HG03095 (cell line): ENCODE data around the gene FBXW8.

Experiments used
- ATAC-seq: cut with Tn5 transposase; IDR thresholded peaks from one replicate; pipeline ENCODE4 v1.9.1; 2021; ENCODE audit warnings: moderate library complexity; ENCODE audit not compliant: unreplicated experiment

FBXW8 gene

GRCh38 chr12:117071009-117071408 lies 160.3 kb downstream of the FBXW8 start:
- no peak for ATAC-seq

GRCh38 chr12:117072106-117072505 lies 161.4 kb downstream of the FBXW8 start:
- no peak for ATAC-seq

GRCh38 chr12:117072736-117073490 lies 162.2 kb downstream of the FBXW8 start:
- no peak for ATAC-seq

DNA sequence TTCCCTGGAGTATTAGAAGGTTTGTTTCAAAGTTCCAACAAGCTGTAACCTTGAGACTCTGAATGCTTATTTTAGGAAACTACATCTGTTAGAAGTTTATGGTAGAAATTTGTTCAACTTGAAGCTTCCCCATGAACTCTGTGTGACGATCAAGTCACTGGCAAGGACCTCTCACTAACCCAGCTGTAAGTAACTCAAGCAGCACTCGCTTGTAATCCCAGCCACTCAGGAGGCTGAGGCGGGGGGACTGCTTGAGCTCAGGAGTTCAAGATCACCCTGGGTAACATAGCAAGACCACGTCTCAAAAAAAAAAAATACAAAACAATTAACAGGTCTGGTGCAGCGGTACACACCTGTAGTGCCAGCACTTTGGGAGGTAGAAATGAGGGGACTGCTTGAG lies 162.9 kb downstream of the FBXW8 start:
- ATAC-seq = no peak

GRCh38 chr12:117076410-117077372 lies 165.9 kb downstream of the FBXW8 start:
- no peak for ATAC-seq

DNA sequence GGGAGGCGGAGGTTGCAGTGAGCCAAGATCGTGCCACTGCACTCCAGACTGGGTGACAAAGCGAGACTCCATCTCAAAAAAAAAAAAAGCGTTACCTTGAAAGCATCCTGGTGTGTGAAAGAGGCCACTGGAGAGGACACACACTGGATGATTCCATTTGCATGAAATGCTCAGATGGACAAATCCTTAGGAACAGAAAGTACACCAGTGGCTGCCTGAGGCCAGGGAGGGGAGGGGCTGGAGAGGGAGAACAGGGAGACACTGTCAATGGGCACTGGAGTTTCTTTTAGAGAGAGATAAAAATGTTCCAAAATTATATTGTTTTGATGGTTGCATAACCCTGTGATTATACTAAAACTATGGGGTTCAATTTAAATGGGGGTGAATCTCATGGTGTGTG lies 168.7 kb downstream of the FBXW8 start:
- no peak for ATAC-seq

DNA sequence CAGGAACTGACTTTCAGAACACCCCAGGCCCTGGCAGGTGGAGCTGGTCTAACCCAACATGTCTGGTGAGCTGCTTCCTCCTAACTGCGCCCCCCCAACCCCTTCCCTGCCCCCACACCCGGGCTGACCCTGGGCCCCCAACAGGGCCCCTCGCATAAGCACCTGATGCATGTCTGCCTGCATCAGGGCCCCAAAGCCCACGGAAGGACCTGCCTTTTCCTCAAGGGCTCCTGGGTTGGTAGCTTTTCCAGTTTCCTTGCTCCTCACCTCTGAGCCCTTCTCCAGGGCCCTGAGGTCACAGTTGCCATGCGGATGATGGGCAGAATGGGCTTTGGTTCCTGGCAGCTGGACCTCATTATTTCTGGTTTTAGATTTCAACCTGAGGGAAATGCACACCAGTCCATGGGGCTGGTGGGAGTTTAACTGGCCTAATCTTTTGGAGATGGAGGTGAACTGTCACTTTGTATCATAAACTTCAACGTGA lies 170.0 kb downstream of the FBXW8 start:
- ATAC-seq = no peak
